GM12891 (cell line): ENCODE results near the gene HSPA1A.
"Not testable (repeated sequence)": the region's sequence is repeated elsewhere in the genome, so short reads cannot be mapped to it uniquely, and the experiment has no call there.

Experiments used
- POLR2A ChIP-seq: IDR thresholded peaks from 2 replicates; pipeline ENCODE4 v1.6.1; 2011; ENCODE audit warnings: low read depth, low read length, control low read depth
- POLR2AphosphoS5 ChIP-seq: IDR thresholded peaks from 2 replicates; pipeline ENCODE4 v1.6.1; 2011; ENCODE audit warnings: low read depth, low read length, control low read depth

DNA sequence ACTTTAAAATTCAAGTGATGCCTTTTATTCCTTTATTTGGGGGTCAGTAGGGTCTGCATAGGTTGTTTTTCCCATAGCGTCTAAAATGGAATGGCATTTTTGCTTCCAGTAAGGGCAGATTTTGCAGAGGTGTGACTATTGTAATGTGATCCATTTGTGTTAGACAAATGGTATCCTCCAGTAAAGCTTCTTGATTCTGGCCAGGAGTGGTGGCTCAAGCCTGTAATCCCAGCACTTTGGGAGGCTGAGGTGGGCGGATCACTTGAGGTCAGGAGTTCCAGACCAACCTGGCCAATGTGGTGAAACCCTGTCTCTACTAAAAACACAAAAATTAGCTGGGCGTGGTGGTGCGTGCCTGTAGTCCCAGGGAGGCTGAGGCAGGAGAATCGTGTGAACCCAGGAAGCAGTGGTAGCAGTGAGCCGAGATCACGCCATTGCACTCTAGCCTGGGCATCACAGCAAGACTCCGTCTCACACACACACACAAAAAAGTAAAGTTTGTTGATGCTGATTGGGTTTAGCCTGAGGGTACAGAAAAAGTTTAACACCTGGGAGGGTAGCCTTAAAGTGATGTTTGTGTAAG, 2.7 kb downstream of the HSPA1A start:
- not testable (repeated sequence) for TF ChIP-seq POLR2AphosphoS5, POLR2A
